ENCODE data around the gene KRTCAP3.

GRCh38 chr2:27464443-27464842 lies 22.3 kb downstream of the KRTCAP3 start:
- TF ChIP-seq POLR2AphosphoS5 (IDR thresholded peaks at IDR 0.05; ENCODE audit: low read depth, low read length) (no peak), POLR2A (IDR thresholded peaks at IDR 0.05; ENCODE audit: low read depth, low read length) (no peak), TAF1 (IDR thresholded peaks at IDR 0.05; ENCODE audit: borderline replicate concordance, low read depth, low read length) (no peak)
